Heart left ventricle (tissue), 16 donors: ENCODE results near the gene LIMS2. TPM values are rescaled to one million over a fixed set of nuclear protein-coding genes. Genes with fewer than 3 reads are reported as not detected.

Source experiments
- ATAC-seq, 4 donors: fragments of 200-7000 bp; cut with Tn5 transposase; one replicate each; pipeline ENCODE4 v1.9.1; 2020 to 2022; ENCODE audit warnings: moderate library complexity in 4 of 4, mild to moderate bottlenecking in 3 of 4, moderate number of reproducible peaks in 1 of 4
- DNase-seq, 5 donors: peaks; one replicate each; pipeline ENCODE4 v3.0.0-alpha.2; 2020
- H3K27ac ChIP-seq, 12 donors: fragments of 200-600 bp; sonication (generic) in 4 of 12; one replicate each; pipeline versions ENCODE4 v1.5.0 to v1.8.0; 2016 to 2022; ENCODE audit warnings: mild to moderate bottlenecking in 2 of 12
- H3K27me3 ChIP-seq, 9 donors: fragments of 200-600 bp; sonication (generic) in 2 of 9; one replicate each; pipeline versions ENCODE4 v1.5.1 to v1.8.0; 2016 to 2022; ENCODE audit warnings: mild to moderate bottlenecking in 3 of 9
- H3K36me3 ChIP-seq, 9 donors: fragments of 200-600 bp; sonication (generic) in 2 of 9; one replicate each; pipeline versions ENCODE4 v1.5.0 to v1.8.0; 2018 to 2022; ENCODE audit warnings: mild to moderate bottlenecking in 2 of 9
- H3K4me1 ChIP-seq, 12 donors: fragments of 200-600 bp; sonication (generic) in 4 of 12; one replicate each; pipeline versions ENCODE4 v1.5.0 to v1.8.0; 2016 to 2022; ENCODE audit warnings: mild to moderate bottlenecking in 3 of 12
- H3K4me3 ChIP-seq, 12 donors: fragments of 200-600 bp; sonication (generic) in 4 of 12; one replicate each; pipeline versions ENCODE4 v1.5.0 to v1.8.0; 2017 to 2022; ENCODE audit warnings: mild to moderate bottlenecking in 9 of 12, moderate library complexity in 4 of 12
- H3K9me3 ChIP-seq, 12 donors: fragments of 200-600 bp; sonication (generic) in 4 of 12; one replicate each; pipeline versions ENCODE4 v1.5.0 to v1.8.0; 2016 to 2022; ENCODE audit warnings: mild to moderate bottlenecking in 1 of 12
- POLR2A ChIP-seq, 2 donors: fragments of 450-650 bp; IDR thresholded peaks; one replicate each; pipeline ENCODE4 v1.6.1; 2017; ENCODE audit warnings: antibody characterized with exemption in 2 of 2, mild to moderate bottlenecking in 2 of 2, moderate library complexity in 2 of 2
- WGBS, 4 donors: extraction: QIAGEN DNeasy Blood & Tissue Kit in 2 of 4; methylation state at CpG; one replicate each; pipeline versions ENCODE4 v1.1.5 to v1.1.7; 2013 to 2018; 5-methylcytosine and 5-hydroxymethylcytosine counted together
- intact Hi-C, 10 donors: fragments of 100-400 bp; cut with DNase I; formaldehyde crosslinking; loops; one replicate each; pipeline versions ENCODE4 v1.11.1 to v1.14.2; 2022
- polyA plus RNA-seq, 2 donors: library from polyadenylated mRNA; stranded (reverse); fragments of 200-250 nt; gene quantifications; one replicate each; pipeline ENCODE4 v1.2.3, GENCODE V29; 2013
- total RNA-seq, 9 donors: library from RNA; depleted of rRNA in 2 of 9; stranded (reverse); fragments of >200 nt in 2 of 9; fragmentation: NEBNext Ultra II Directional in 3 of 9; extraction: Animal tissue kit (Norgen Biotek cat#: 25700) in 3 of 9; gene quantifications; one replicate each; pipeline versions ENCODE4 v1.1.0 to v1.2.4, GENCODE V29; 2016 to 2023
- TF ChIP-seq, protein P1 (sequence below), 12 donors: fragments of 200-600 bp; sonication (generic) in 4 of 12; IDR thresholded peaks; one replicate each; pipeline versions ENCODE4 v1.5.0 to v1.8.0; 2018 to 2022; ENCODE audit warnings: antibody characterized with exemption in 12 of 12, mild to moderate bottlenecking in 5 of 12
- donor health status: ischemic (EF 13 %, LVEDD 7.1; RV severe dilation, severe dysfunction).
- donor health status: healthy with polysubstance abuse.
- donor health status: DM: no; HTN: yes; CAD: no.
- donor health status: DM: no; HTN: no; CAD: no.
- donor health status: ischemic (EF 25% LVEDD 6.9; RV normal size, moderate dysfunction).
- donor health status: ischemic (EF 25% LVEDD 5.7; RV mildly dilated, moderate dysfunction).
- donor health status: healthy.
- donor health status: DM: yes; HTN: yes; CAD: no.
- donor health status: ischemic (EF 35%, LVEDD 5.7; RV mildly dilated, moderate dysfunction).
- donor health status: nonischemic (EF 11% LVEDD 7.7; RV severe dilation, severe dysfunction).
- donor health status: DM: yes; HTN: yes; CAD: no.
- donor health status: PGD.
- donor health status: ischemic (EF 29% LVEDD 5.4; RV normal size, mild dysfunction).
- donor health status: nonischemic (EF 23%, LVEDD 6.1; RV moderate dilation, normal function).

Gene LIMS2
- total and polyA plus RNA-seq, 11 donors = 97.1 to 293 (median 158) TPM

GRCh38 chr2:127624756-127625571 lies 50.4 kb downstream of the LIMS2 start:
- DNase-seq (peak in 2 of 5 donors; percentile 8 to 30), ATAC-seq (peak in 1 of 4 donors; percentile 2)
- Histone ChIP-seq H3K4me3 (no peak overlapping the region), H3K27ac (no peak overlapping the region), H3K9me3 (no peaks in the 10 kb centered on the region), H3K36me3 (no peaks in the 10 kb centered on the region), H3K4me1 (peaks cover 0 to 26% (median under 1%) of the 10 kb centered on the region in 12 donors), H3K27me3 (peaks cover 0 to 4% (median 0%) of the 10 kb centered on the region in 9 donors)
- intact Hi-C loops = loop anchor here in 1 of 10 donors (5.0 kb wide), 1 partner anchor 72 kb away; no protein-coding TSS in a partner anchor
- 72 to 79% (median 76%) methylated on average over 14 to 23 of the region's 23 CpGs for WGBS, 4 donors
- TF ChIP-seq POLR2A (IDR thresholded peaks at IDR 0.05) = no peak
- TF ChIP-seq, protein P1, sequence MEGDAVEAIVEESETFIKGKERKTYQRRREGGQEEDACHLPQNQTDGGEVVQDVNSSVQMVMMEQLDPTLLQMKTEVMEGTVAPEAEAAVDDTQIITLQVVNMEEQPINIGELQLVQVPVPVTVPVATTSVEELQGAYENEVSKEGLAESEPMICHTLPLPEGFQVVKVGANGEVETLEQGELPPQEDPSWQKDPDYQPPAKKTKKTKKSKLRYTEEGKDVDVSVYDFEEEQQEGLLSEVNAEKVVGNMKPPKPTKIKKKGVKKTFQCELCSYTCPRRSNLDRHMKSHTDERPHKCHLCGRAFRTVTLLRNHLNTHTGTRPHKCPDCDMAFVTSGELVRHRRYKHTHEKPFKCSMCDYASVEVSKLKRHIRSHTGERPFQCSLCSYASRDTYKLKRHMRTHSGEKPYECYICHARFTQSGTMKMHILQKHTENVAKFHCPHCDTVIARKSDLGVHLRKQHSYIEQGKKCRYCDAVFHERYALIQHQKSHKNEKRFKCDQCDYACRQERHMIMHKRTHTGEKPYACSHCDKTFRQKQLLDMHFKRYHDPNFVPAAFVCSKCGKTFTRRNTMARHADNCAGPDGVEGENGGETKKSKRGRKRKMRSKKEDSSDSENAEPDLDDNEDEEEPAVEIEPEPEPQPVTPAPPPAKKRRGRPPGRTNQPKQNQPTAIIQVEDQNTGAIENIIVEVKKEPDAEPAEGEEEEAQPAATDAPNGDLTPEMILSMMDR (IDR thresholded peaks at IDR 0.05) = no peak

DNA sequence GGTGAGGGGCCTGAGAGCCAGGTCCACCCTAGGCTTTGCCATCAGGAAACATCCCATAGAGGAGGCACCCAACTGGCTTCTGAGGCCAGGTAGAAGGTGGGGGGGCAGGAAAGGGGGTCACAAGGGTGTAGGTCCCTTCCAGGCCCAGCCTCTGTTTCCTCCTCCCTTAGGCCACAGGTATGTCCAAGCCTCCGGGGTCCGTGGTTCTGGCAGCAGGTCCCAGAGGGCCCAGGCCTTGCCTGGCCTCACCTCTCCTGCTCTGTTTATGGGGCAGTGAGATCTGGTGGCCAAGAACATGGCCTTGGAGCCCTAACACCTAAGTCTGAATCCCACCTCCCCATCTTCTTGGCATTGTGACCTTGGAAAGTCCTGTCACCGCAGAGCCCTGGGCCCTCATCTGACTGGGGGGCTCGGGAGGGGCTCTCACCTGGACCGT lies 51.0 kb downstream of the LIMS2 start:
- DNase-seq = peak in 1 of 5 donors; percentile 24
- Histone ChIP-seq H3K27ac (no peak overlapping the region), H3K4me1 (peaks cover 0 to 20% (median 0%) of the 10 kb centered on the region in 12 donors), H3K9me3 (no peaks in the 10 kb centered on the region), H3K27me3 (peaks cover 0 to 4% (median 0%) of the 10 kb centered on the region in 9 donors), H3K4me3 (no peak overlapping the region), H3K36me3 (no peaks in the 10 kb centered on the region)
- TF ChIP-seq, protein P1 (IDR thresholded peaks at IDR 0.05) = no peak
- TF ChIP-seq POLR2A (IDR thresholded peaks at IDR 0.05) = no peak
- intact Hi-C loops = no loop called here
- no peak for ATAC-seq
- 86 to 100% (median 90%) methylated on average over 3 to 5 of the region's 5 CpGs for WGBS, 4 donors

DNA sequence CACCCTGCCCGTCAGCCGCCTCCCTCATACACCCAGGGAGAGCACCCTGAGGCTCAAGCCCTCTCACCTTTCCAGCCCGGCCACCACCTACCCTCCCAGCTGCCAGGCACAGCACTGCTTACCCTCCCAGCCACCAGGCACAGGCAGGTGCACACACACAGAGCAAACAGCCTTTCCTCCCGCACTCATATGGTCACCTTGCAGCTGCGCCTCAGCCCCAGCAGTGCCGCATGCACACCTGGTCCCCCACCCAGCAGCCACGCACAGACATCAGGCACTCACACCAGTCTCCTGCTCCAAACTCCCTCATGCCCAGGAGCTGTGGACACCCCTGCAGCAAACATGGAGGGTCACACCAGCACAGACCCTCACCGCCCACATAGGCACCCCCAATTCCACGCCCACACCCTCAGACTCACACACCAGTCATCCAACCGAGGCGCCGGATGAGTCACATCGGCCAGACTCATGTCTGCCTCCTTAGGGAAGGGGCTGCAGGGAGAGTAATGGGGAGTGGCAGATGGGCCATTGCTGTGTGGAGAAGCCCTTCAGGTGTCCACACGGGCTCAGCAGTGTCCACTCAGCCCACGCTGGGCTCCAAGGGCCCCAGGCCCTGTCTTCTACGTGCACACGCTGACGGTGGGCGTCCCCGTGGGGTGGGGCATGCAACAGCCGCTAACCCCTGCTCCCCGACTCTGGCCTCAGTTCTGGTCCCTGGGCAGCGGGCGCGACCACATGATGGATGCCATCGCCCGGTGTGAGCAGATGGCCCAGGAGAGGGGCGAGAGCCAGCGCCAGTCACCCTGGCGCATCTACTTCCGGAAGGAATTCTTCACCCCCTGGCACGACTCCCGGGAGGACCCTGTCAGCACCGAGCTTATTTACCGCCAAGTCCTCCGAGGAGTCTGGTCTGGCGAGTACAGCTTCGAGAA lies 51.7 kb downstream of the LIMS2 start:
- Histone ChIP-seq H3K9me3 (no peaks in the 10 kb centered on the region), H3K27me3 (peaks cover 0 to 4% (median 0%) of the 10 kb centered on the region in 9 donors), H3K27ac (no peak overlapping the region), H3K4me1 (peaks cover 0 to 13% (median 0%) of the 10 kb centered on the region in 12 donors), H3K36me3 (no peaks in the 10 kb centered on the region), H3K4me3 (no peak overlapping the region)
- DNase-seq = peak in 2 of 5 donors; percentile 17 to 25
- no peak for ATAC-seq
- intact Hi-C loops = no loop called here
- 86 to 92% (median 90%) methylated on average over 29 to 38 of the region's 38 CpGs for WGBS, 4 donors
- TF ChIP-seq, protein P1 (IDR thresholded peaks at IDR 0.05) = no peak
- no peak for TF ChIP-seq POLR2A (IDR thresholded peaks at IDR 0.05)
